ENCODE results near the gene RNF103. TPM values are rescaled to one million over a fixed set of nuclear protein-coding genes. Genes with fewer than 3 reads are reported as not detected.

Gene RNF103
- total and polyA plus RNA-seq, 2 of the 13 experiments (the other 11 are each of a cell fraction or from before 2014, with no cell fraction given): 19.8 to 21.1 TPM

- TF ChIP-seq SRSF9 (IDR thresholded peaks at IDR 0.05; ENCODE audit: borderline replicate concordance, insufficient read depth, low read depth, low read length, poor library complexity, severe bottlenecking) (no peak), CBX1 (IDR thresholded peaks at IDR 0.05; ENCODE audit: low read depth) (no peak), ZKSCAN8 (CRISPR knock-in tag; IDR thresholded peaks at IDR 0.05; ENCODE audit: borderline replicate concordance) (no peak), ZNF34 (CRISPR knock-in tag; IDR thresholded peaks at IDR 0.05; ENCODE audit: borderline replicate concordance) (no peak), DR1 (CRISPR knock-in tag; IDR thresholded peaks at IDR 0.05) (no peak), ZMYM3 (CRISPR knock-in tag; IDR thresholded peaks at IDR 0.05) (peak; percentile 39; the same call in 1 of the 2 replicates), PHF21A (CRISPR knock-in tag; IDR thresholded peaks at IDR 0.05) (no peak), MYC (CRISPR knock-in tag; IDR thresholded peaks at IDR 0.05; ENCODE audit: borderline replicate concordance) (no peak), SSRP1 (CRISPR knock-in tag; IDR thresholded peaks at IDR 0.05) (no peak), ZBTB25 (CRISPR knock-in tag; IDR thresholded peaks at IDR 0.05) (no peak), ZSCAN22 (CRISPR knock-in tag; IDR thresholded peaks at IDR 0.05) (no peak), ZBTB7B (CRISPR knock-in tag; IDR thresholded peaks at IDR 0.05) (no peak), NFRKB (IDR thresholded peaks at IDR 0.05) (no peak), MYPOP (CRISPR knock-in tag; IDR thresholded peaks at IDR 0.05) (0 out of 2 replicates have a peak, but pooled peaks have one; percentile 35), PBX2 (CRISPR knock-in tag; IDR thresholded peaks at IDR 0.05) (no peak), ZNF569 (CRISPR knock-in tag; IDR thresholded peaks at IDR 0.05; ENCODE audit: borderline replicate concordance) (no peak), ZFP36L1 (CRISPR knock-in tag; IDR thresholded peaks at IDR 0.05) (no peak), ZBTB4 (CRISPR knock-in tag; IDR thresholded peaks at IDR 0.05; ENCODE audit: borderline replicate concordance) (no peak), ZNF761 (CRISPR knock-in tag; conservative IDR thresholded peaks at IDR 0.05) (no peak), ZNF468 (CRISPR knock-in tag; IDR thresholded peaks at IDR 0.05) (no peak), ZNF282 (IDR thresholded peaks at IDR 0.05; ENCODE audit: partially characterized antibody) (no peak), SIX4 (CRISPR knock-in tag; IDR thresholded peaks at IDR 0.05) (no peak), TRIM24 (CRISPR knock-in tag; IDR thresholded peaks at IDR 0.05) (no peak), POGZ (CRISPR knock-in tag; IDR thresholded peaks at IDR 0.05) (peak; percentile 26; the same call in 1 of the 2 replicates)
These were observed 9.0 kb upstream of the RNF103 start (continued) for GRCh38 chr2:86632672-86633071.

Data from HepG2 (cell line).